Measurements from ENCODE around the gene TNKS1BP1. TPM values are rescaled to one million over a fixed set of nuclear protein-coding genes. Genes with fewer than 3 reads are reported as not detected.

TNKS1BP1 gene
- total RNA-seq, 1 experiment from 2014 or later: 127 TPM

DNA sequence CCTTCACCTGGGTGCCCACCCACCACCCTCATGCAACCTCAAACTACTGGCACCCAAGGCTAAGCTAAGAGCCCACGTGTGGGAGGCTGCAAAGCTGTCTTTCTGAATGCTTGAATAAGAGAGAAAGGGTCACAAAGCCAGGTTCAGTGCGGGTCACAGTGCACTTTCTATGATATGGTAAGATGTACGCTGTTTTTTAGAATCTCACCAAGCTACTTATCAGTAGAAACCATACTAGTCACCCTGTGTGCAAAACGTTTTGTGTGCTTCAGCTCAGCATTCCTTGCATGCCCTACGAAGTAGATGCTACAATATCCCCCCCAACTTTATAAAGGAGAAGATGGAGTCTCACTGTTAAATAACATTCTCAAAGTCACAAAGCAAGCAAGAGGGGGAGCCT, 28.3 kb upstream of the TNKS1BP1 start:
- Mint-ChIP-seq H3K27ac (no peak overlapping the region), H3K4me3 (no peak overlapping the region), H3K4me1 (peaks cover 14% of the 10 kb centered on the region), H3K36me3 (no peaks in the 10 kb centered on the region), H3K27me3 (ENCODE audit: low read depth) (peaks cover 4% of the 10 kb centered on the region; the same call in 1 of the 2 replicates), H3K9me3 (peaks cover 6% of the 10 kb centered on the region; the same call in 1 of the 2 replicates)
- CTCF ChIA-PET: interaction anchor here (0.5 to 2.1 kb wide), 14 partner anchors 8 to 512 kb away, joined by 3 to 8 read pairs (median 3); partner anchors contain the start of genes P2RX3, PRG3 and RTN4RL2
- DNase-seq (ENCODE audit: low spot score): no peak
- POLR2A ChIA-PET: interaction anchor here (0.6 to 1.0 kb wide), 2 partner anchors 27 to 119 kb away, joined by 3 to 4 read pairs; no protein-coding TSS in a partner anchor
- no peak for ATAC-seq
- TF ChIP-seq, protein P1, sequence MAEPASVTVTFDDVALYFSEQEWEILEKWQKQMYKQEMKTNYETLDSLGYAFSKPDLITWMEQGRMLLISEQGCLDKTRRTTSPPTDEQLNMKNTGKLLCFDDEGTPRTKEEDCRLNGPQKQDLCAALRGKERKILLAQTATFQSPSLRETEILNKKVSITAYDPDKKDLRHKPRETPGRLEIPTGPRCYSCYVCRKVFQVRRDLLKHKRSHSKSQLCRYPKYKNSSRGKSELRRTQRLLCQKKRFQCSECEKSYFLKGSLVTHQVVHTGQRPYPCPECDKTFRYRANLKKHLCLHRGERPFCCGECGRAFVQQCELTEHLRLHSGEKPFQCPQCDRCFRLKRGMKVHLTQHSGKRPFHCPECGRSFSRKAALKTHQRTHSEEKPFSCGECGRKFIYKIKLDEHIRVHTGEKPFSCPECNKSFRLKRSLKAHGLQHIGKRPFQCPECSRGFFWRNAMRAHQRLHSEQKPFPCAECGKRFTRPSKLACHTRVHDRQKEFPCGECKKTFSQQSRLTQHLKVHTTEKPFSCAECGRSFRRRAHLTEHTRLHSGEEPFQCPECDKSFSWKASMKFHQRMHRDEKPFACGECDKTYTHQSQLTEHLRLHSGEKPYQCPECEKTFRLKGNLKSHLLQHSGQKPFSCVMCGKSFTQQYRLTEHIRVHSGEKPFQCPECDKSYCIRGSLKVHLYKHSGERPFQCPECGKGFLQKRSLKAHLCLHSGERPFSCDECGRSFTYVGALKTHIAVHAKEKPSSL (CRISPR knock-in tag; conservative IDR thresholded peaks at IDR 0.05): no peak
- TF ChIP-seq ZNF121 (CRISPR knock-in tag; IDR thresholded peaks at IDR 0.05): no peak
- TF ChIP-seq SMAD3 (CRISPR knock-in tag; IDR thresholded peaks at IDR 0.05; ENCODE audit: borderline replicate concordance): no peak
- no peak for TF ChIP-seq OVOL2 (CRISPR knock-in tag; IDR thresholded peaks at IDR 0.05; ENCODE audit: borderline replicate concordance)
- TF ChIP-seq ZNF423 (CRISPR knock-in tag; IDR thresholded peaks at IDR 0.05): no peak
- no peak for TF ChIP-seq ESRRA (CRISPR knock-in tag; IDR thresholded peaks at IDR 0.05; ENCODE audit: borderline replicate concordance)
- TF ChIP-seq ZNF219 (CRISPR knock-in tag; IDR thresholded peaks at IDR 0.05; ENCODE audit: borderline replicate concordance): no peak
- no peak for TF ChIP-seq NR3C1 (CRISPR knock-in tag; conservative IDR thresholded peaks at IDR 0.05; ENCODE audit: low read depth)
- TF ChIP-seq, protein P2, sequence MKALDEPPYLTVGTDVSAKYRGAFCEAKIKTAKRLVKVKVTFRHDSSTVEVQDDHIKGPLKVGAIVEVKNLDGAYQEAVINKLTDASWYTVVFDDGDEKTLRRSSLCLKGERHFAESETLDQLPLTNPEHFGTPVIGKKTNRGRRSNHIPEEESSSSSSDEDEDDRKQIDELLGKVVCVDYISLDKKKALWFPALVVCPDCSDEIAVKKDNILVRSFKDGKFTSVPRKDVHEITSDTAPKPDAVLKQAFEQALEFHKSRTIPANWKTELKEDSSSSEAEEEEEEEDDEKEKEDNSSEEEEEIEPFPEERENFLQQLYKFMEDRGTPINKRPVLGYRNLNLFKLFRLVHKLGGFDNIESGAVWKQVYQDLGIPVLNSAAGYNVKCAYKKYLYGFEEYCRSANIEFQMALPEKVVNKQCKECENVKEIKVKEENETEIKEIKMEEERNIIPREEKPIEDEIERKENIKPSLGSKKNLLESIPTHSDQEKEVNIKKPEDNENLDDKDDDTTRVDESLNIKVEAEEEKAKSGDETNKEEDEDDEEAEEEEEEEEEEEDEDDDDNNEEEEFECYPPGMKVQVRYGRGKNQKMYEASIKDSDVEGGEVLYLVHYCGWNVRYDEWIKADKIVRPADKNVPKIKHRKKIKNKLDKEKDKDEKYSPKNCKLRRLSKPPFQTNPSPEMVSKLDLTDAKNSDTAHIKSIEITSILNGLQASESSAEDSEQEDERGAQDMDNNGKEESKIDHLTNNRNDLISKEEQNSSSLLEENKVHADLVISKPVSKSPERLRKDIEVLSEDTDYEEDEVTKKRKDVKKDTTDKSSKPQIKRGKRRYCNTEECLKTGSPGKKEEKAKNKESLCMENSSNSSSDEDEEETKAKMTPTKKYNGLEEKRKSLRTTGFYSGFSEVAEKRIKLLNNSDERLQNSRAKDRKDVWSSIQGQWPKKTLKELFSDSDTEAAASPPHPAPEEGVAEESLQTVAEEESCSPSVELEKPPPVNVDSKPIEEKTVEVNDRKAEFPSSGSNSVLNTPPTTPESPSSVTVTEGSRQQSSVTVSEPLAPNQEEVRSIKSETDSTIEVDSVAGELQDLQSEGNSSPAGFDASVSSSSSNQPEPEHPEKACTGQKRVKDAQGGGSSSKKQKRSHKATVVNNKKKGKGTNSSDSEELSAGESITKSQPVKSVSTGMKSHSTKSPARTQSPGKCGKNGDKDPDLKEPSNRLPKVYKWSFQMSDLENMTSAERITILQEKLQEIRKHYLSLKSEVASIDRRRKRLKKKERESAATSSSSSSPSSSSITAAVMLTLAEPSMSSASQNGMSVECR (CRISPR knock-in tag; IDR thresholded peaks at IDR 0.05; ENCODE audit: borderline replicate concordance): no peak
- no peak for TF ChIP-seq EMX1 (CRISPR knock-in tag; IDR thresholded peaks at IDR 0.05)
- TF ChIP-seq, protein P3, sequence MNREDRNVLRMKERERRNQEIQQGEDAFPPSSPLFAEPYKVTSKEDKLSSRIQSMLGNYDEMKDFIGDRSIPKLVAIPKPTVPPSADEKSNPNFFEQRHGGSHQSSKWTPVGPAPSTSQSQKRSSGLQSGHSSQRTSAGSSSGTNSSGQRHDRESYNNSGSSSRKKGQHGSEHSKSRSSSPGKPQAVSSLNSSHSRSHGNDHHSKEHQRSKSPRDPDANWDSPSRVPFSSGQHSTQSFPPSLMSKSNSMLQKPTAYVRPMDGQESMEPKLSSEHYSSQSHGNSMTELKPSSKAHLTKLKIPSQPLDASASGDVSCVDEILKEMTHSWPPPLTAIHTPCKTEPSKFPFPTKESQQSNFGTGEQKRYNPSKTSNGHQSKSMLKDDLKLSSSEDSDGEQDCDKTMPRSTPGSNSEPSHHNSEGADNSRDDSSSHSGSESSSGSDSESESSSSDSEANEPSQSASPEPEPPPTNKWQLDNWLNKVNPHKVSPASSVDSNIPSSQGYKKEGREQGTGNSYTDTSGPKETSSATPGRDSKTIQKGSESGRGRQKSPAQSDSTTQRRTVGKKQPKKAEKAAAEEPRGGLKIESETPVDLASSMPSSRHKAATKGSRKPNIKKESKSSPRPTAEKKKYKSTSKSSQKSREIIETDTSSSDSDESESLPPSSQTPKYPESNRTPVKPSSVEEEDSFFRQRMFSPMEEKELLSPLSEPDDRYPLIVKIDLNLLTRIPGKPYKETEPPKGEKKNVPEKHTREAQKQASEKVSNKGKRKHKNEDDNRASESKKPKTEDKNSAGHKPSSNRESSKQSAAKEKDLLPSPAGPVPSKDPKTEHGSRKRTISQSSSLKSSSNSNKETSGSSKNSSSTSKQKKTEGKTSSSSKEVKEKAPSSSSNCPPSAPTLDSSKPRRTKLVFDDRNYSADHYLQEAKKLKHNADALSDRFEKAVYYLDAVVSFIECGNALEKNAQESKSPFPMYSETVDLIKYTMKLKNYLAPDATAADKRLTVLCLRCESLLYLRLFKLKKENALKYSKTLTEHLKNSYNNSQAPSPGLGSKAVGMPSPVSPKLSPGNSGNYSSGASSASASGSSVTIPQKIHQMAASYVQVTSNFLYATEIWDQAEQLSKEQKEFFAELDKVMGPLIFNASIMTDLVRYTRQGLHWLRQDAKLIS (CRISPR knock-in tag; IDR thresholded peaks at IDR 0.05; ENCODE audit: borderline replicate concordance): no peak
- TF ChIP-seq GRHL2 (CRISPR knock-in tag; IDR thresholded peaks at IDR 0.05; ENCODE audit: insufficient replicate concordance, severe bottlenecking): no peak
- no peak for TF ChIP-seq ZNF317 (CRISPR knock-in tag; IDR thresholded peaks at IDR 0.05; ENCODE audit: borderline replicate concordance, low read depth)
- no peak for TF ChIP-seq CBFB (CRISPR knock-in tag; IDR thresholded peaks at IDR 0.05; ENCODE audit: low read depth)
- TF ChIP-seq CREM (CRISPR knock-in tag; IDR thresholded peaks at IDR 0.05): no peak
- TF ChIP-seq, protein P4, sequence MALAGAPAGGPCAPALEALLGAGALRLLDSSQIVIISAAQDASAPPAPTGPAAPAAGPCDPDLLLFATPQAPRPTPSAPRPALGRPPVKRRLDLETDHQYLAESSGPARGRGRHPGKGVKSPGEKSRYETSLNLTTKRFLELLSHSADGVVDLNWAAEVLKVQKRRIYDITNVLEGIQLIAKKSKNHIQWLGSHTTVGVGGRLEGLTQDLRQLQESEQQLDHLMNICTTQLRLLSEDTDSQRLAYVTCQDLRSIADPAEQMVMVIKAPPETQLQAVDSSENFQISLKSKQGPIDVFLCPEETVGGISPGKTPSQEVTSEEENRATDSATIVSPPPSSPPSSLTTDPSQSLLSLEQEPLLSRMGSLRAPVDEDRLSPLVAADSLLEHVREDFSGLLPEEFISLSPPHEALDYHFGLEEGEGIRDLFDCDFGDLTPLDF (CRISPR knock-in tag; IDR thresholded peaks at IDR 0.05): no peak
- TF ChIP-seq GTF2I (CRISPR knock-in tag; conservative IDR thresholded peaks at IDR 0.05): no peak
- TF ChIP-seq, protein P5, sequence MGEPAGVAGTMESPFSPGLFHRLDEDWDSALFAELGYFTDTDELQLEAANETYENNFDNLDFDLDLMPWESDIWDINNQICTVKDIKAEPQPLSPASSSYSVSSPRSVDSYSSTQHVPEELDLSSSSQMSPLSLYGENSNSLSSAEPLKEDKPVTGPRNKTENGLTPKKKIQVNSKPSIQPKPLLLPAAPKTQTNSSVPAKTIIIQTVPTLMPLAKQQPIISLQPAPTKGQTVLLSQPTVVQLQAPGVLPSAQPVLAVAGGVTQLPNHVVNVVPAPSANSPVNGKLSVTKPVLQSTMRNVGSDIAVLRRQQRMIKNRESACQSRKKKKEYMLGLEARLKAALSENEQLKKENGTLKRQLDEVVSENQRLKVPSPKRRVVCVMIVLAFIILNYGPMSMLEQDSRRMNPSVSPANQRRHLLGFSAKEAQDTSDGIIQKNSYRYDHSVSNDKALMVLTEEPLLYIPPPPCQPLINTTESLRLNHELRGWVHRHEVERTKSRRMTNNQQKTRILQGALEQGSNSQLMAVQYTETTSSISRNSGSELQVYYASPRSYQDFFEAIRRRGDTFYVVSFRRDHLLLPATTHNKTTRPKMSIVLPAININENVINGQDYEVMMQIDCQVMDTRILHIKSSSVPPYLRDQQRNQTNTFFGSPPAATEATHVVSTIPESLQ (CRISPR knock-in tag; IDR thresholded peaks at IDR 0.05): no peak
- TF ChIP-seq ELF4 (CRISPR knock-in tag; IDR thresholded peaks at IDR 0.05; ENCODE audit: low read depth): no peak
- no peak for TF ChIP-seq ETV6 (CRISPR knock-in tag; IDR thresholded peaks at IDR 0.05)

Data from WTC11 (cell line).